Bronchial epithelial cell (primary cell): Measurements from ENCODE around the gene MYH7. TPM values are rescaled to one million over a fixed set of nuclear protein-coding genes. Genes with fewer than 3 reads are reported as not detected.
"Not testable (repeated sequence)": the region's sequence is repeated elsewhere in the genome, so short reads cannot be mapped to it uniquely, and the experiment has no call there.

Source experiments
- DNase-seq: peaks from one replicate; pipeline ENCODE4 v3.0.0-alpha.2; 2010; ENCODE audit warnings: low read depth
- FAIRE-seq: peaks from 2 replicates; lab custom pipeline; 2011; peaks lifted over from hg19 to GRCh38; lab: Jason Lieb, UNC
- H3K27me3 ChIP-seq: 2 replicates; pipeline ENCODE4 v1.5.1; 2011; ENCODE audit warnings: low read length; ENCODE audit not compliant: control insufficient read depth, insufficient read depth
- H3K36me3 ChIP-seq: 2 replicates; pipeline ENCODE4 v1.5.1; 2011; ENCODE audit warnings: low read length; ENCODE audit not compliant: control insufficient read depth, insufficient read depth
- H3K4me3 ChIP-seq: 2 replicates; pipeline ENCODE4 v1.5.1; 2011; ENCODE audit warnings: mild to moderate bottlenecking, low read depth, low read length, control low read depth
- total RNA-seq: library from RNA; depleted of rRNA; stranded (reverse); fragments of >200 nt; gene quantifications from 2 replicates; pipeline ENCODE4 v1.2.1, GENCODE V29; 2014
- TF ChIP-seq, protein P1 (sequence below): IDR thresholded peaks from 2 replicates; pipeline ENCODE4 v1.5.1; 2011; ENCODE audit warnings: mild to moderate bottlenecking, moderate library complexity, low read length, control low read depth, inconsistent platforms; ENCODE audit not compliant: insufficient read depth, severe bottlenecking

Gene MYH7
- total RNA-seq, 1 donor from 2014 or later, result not detected

DNA sequence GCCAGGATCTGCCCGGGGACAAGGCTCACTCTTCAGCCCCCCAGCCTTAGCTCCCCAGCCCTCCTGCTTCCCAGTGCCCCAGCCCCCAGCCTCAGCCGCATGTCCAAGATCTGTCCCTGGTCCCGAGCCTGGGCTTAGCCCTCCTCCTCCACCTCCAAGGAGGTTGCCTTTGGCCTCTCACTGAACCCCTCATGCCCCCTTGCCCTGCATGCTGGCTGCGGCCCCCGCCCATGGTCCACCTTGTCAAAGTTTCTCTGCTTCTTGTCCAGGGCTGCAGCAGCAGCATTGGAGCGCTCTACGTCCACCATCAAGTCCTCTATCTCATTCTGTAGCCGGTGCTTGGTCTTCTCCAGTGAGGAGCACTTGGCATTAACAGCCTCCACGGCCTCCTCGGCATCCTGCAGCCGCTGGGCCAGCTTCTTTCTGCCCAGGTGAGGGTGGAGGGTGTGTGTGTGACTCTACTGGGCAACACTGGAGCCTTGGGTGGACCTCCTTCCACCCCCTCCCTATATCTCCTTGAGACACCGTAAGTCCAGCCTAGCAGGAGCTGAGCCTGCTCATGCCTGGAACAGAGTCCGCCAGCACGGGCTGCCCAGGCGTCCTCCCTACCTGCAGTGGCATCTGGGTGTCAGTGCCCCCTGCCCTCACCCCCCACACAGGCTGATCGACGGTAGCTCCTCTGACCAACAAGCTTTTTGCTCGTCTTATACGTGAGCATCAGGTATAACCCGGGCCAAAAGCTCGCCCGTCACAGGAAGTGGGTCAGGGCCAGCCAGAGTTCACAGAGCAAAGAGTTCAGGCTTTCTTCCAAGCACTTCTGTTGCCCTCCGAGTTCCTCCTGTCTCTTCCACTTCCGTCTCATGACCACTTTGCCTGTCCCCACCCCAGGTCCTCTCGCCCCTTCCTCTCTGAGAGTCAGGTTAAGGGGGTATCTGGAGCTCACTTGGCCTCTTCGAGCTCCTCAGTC lies 47.3 kb downstream of the MYH7 start:
- DNase-seq (no peak), FAIRE-seq (no peak)
- Histone ChIP-seq H3K36me3 (no peaks in the 10 kb centered on the region), H3K4me3 (no peak overlapping the region), H3K27me3 (no peaks in the 10 kb centered on the region)
- TF ChIP-seq, protein P1, sequence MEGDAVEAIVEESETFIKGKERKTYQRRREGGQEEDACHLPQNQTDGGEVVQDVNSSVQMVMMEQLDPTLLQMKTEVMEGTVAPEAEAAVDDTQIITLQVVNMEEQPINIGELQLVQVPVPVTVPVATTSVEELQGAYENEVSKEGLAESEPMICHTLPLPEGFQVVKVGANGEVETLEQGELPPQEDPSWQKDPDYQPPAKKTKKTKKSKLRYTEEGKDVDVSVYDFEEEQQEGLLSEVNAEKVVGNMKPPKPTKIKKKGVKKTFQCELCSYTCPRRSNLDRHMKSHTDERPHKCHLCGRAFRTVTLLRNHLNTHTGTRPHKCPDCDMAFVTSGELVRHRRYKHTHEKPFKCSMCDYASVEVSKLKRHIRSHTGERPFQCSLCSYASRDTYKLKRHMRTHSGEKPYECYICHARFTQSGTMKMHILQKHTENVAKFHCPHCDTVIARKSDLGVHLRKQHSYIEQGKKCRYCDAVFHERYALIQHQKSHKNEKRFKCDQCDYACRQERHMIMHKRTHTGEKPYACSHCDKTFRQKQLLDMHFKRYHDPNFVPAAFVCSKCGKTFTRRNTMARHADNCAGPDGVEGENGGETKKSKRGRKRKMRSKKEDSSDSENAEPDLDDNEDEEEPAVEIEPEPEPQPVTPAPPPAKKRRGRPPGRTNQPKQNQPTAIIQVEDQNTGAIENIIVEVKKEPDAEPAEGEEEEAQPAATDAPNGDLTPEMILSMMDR, result no peak

DNA sequence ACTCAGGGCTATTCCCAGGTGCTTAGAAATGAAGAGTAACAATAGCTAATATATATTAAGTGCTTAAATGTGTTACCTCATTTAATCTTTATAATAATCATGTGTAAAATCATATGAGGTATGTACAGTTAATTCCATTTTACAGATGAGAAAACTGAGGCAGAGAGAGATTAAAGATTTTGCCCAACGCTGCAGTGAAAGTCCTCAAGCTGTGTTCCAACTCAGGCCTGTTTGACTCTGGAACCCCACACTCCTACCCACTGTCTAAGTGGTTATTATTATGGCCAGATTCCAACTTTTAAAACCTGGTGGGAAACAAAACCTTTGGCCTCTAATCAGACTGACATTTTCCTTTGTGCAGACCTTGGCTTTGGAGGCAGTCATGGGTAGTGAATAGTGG lies 48.5 kb downstream of the MYH7 start:
- FAIRE-seq (no peak), DNase-seq (no peak)
- Histone ChIP-seq H3K27me3 (no peaks in the 10 kb centered on the region), H3K36me3 (no peaks in the 10 kb centered on the region), H3K4me3 (no peak overlapping the region)
- TF ChIP-seq, protein P1, result no peak

DNA sequence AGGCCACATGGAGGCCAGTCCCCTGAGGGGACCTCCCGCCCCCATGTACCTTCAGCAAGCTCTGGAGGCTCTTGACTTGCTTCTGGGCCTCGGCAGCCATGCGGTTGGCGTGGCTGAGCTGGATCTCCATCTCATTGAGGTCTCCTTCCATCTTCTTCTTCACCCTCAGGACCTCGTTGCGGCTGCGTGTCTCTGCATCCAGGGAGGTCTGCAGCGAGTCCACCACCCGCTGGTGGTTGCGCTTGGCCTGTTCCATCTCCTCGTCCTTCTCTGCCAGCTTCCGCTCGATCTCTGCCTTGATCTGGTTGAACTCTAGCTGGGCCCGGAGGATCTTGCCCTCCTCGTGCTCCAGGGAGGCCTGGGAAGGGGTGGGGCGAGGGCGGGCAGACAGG lies 49.2 kb downstream of the MYH7 start:
- H3K4me3 ChIP-seq, H3K27me3 ChIP-seq, FAIRE-seq, H3K36me3 ChIP-seq, DNase-seq: not testable (repeated sequence)

DNA sequence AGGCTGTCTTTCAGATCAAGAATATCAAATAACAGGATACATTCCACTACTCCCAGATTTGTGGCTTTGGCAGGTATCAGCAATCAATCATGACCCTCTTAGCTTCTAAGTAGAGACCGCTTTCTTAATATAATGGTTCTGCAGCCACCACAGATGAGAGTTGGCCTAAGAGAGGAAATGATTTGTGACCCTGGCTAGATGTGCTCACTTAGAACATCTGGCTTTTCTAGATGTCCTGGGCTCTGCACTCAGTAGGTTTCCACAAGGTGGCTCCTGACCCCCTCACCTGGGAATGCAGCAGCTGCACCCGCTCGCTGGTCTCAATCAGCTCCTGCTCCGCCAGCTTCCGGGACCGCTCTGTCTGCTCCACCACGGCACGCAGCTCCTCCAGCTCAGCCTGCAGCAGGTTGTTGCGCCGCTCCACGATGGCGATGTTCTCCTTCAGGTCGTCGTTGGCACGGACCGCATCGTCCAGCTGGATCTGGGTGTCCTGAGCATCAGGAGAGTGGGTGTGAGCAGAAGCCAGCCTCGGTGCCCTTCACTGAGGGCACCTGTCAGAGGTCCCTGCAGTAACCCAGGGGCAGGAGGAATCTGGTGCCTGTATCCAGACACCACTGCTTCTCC lies 49.7 kb downstream of the MYH7 start:
- Histone ChIP-seq H3K27me3 (no peaks in the 10 kb centered on the region), H3K4me3 (no peak overlapping the region), H3K36me3 (no peaks in the 10 kb centered on the region)
- FAIRE-seq (no peak), DNase-seq (no peak)
- TF ChIP-seq, protein P1, result no peak

DNA sequence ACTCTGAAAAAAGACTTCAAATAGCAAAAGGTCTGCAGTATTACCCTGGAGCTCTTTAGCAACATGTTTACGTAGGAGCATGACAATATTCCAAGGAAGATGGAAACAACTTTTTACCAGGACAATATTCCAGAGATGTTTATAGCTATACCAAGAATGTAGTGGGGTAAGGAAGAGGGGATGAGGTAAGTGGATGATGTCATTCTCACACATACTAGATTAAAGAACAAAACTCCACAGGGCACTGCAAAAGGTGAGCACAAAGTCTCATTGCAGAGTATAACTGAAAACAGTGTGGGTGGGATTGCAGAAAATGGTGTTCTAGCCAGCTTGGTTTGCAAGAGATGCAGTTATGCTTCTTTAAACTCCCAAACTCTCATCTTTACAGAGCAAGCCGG lies 50.2 kb downstream of the MYH7 start:
- Histone ChIP-seq H3K36me3 (no peaks in the 10 kb centered on the region), H3K4me3 (no peak overlapping the region), H3K27me3 (no peaks in the 10 kb centered on the region)
- DNase-seq (no peak), FAIRE-seq (no peak)
- TF ChIP-seq, protein P1, result no peak

DNA sequence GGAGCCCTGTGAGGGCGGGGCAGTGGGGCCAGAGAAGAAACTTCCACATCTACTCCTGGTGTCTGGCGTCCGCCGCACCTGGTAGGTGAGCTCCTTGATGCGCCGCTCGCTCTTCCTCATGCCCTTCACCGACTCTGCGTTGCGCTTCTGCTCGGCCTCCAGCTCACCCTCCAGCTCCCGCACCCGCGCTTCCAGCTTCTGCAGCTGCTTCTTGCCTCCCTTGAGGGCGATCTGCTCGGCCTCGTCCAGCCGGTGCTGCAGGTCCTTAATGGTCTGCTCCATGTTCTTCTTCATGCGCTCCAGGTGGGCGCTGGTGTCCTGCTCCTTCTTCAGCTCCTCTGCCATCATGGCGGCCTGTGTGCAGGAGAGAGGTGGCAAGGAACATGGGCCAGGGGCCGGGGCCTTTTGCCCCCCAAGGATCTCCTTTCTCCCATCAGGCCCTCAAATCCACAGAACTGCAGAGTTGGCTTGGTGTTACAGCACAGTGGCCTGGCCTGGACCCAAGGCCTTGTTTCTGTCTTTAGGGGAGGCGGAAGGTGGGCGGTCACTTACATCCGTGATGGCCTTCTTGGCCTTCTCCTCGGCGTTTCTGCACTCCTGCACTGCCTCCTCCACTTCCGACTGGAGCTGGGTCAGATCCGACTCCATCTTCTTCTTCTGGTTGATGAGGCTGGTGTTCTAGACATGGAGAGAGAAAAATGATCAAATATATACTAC lies 50.9 kb downstream of the MYH7 start:
- FAIRE-seq (no peak), DNase-seq (no peak)
- Histone ChIP-seq H3K4me3 (no peak overlapping the region), H3K27me3 (no peaks in the 10 kb centered on the region), H3K36me3 (no peaks in the 10 kb centered on the region)
- TF ChIP-seq, protein P1, result no peak
